ENCODE data around the gene TTC39C.

DNA sequence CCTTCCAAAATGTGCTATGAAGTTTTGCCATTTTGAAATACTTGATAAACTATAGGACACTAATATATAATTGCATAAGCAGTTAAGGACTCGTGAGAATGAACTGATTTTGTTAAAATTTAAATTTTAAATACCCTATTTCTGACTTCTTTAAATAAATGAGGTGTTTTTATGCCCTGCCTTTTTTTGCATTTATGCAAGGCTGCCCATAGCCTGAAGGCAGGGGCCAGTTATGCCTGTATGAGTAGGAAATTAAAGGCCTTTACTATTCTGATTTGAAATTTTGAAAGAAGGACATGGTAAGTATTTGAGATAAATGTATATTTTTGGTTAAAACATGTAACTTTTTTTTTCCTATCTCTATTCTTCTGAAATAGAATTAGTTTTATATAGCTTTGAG is 33.7 kb downstream of the TTC39C start:
- TF ChIP-seq, protein P1, sequence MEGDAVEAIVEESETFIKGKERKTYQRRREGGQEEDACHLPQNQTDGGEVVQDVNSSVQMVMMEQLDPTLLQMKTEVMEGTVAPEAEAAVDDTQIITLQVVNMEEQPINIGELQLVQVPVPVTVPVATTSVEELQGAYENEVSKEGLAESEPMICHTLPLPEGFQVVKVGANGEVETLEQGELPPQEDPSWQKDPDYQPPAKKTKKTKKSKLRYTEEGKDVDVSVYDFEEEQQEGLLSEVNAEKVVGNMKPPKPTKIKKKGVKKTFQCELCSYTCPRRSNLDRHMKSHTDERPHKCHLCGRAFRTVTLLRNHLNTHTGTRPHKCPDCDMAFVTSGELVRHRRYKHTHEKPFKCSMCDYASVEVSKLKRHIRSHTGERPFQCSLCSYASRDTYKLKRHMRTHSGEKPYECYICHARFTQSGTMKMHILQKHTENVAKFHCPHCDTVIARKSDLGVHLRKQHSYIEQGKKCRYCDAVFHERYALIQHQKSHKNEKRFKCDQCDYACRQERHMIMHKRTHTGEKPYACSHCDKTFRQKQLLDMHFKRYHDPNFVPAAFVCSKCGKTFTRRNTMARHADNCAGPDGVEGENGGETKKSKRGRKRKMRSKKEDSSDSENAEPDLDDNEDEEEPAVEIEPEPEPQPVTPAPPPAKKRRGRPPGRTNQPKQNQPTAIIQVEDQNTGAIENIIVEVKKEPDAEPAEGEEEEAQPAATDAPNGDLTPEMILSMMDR (IDR thresholded peaks at IDR 0.05), result no peak
- no peak for TF ChIP-seq POLR2AphosphoS5 (IDR thresholded peaks at IDR 0.05; ENCODE audit: low read depth, low read length)
- TF ChIP-seq, protein P2, sequence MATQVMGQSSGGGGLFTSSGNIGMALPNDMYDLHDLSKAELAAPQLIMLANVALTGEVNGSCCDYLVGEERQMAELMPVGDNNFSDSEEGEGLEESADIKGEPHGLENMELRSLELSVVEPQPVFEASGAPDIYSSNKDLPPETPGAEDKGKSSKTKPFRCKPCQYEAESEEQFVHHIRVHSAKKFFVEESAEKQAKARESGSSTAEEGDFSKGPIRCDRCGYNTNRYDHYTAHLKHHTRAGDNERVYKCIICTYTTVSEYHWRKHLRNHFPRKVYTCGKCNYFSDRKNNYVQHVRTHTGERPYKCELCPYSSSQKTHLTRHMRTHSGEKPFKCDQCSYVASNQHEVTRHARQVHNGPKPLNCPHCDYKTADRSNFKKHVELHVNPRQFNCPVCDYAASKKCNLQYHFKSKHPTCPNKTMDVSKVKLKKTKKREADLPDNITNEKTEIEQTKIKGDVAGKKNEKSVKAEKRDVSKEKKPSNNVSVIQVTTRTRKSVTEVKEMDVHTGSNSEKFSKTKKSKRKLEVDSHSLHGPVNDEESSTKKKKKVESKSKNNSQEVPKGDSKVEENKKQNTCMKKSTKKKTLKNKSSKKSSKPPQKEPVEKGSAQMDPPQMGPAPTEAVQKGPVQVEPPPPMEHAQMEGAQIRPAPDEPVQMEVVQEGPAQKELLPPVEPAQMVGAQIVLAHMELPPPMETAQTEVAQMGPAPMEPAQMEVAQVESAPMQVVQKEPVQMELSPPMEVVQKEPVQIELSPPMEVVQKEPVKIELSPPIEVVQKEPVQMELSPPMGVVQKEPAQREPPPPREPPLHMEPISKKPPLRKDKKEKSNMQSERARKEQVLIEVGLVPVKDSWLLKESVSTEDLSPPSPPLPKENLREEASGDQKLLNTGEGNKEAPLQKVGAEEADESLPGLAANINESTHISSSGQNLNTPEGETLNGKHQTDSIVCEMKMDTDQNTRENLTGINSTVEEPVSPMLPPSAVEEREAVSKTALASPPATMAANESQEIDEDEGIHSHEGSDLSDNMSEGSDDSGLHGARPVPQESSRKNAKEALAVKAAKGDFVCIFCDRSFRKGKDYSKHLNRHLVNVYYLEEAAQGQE (IDR thresholded peaks at IDR 0.05; ENCODE audit: insufficient read depth in 1 of 2, low read depth in 2 of 2, low read length in 1 of 2), result no peak
- no peak for TF ChIP-seq TCF7L2 (IDR thresholded peaks at IDR 0.05; ENCODE audit: low read depth, low read length)

All from Panc1 (cell line).